VCaP (cell line): ENCODE data around the gene MATN3.

ENCODE experiments used
- H3K27ac ChIP-seq: fragments of 450-650 bp; 2 replicates; pipeline ENCODE4 v1.5.1; 2017
- CTCF ChIP-seq: fragments of 450-650 bp; conservative IDR thresholded peaks from 2 replicates; pipeline ENCODE4 v1.5.1; 2017; ENCODE audit warnings: mild to moderate bottlenecking, moderate library complexity

MATN3 gene

GRCh38 chr2:20052861-20053281 lies 40.4 kb upstream of the MATN3 start:
- TF ChIP-seq CTCF = no peak
- peak overlapping the region; percentile 94 for H3K27ac ChIP-seq

DNA sequence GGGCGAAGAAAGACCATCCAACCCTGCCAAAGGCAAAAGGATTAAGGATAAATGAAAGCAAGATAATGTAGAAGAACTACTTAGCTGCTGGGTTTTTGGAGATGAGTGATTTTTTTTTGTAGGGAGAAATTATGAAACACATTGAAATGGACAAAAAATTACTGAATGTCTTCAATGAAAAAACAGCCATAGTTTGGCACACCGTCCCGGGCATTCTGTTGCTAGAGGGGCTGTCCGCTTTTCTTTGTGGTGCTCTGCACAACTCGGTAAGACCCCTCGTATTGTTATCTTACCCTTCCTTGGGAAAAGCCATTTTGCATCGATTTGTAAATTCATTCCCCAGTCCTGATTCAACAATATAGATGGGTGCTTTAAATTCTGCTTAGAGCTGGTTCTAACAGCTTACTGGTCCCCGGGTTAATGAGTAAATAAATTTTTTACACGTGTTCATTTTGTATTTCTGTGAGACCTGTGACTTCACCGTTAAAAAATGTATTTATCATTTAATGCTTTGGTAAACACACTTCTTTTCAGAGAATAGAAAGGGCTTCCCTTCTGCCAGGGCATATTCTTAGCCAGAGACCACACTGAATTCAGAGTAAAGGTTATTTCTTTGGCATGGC lies 39.9 kb upstream of the MATN3 start:
- no peak for TF ChIP-seq CTCF
- H3K27ac ChIP-seq = peak overlapping the region; percentile 94

- TF ChIP-seq CTCF = no peak
- H3K27ac ChIP-seq = peak within 1 kb of the TSS; percentile 94
These were observed 39.2 kb upstream of the MATN3 start, which contains the start of gene LAPTM4A for GRCh38 chr2:20051532-20052228. TSS of gene LAPTM4A (minus strand) at chr2:20051628. CDS start at chr2:20051520, 108 bp downstream.

- peak; percentile 40; the same call in 1 of the 2 replicates for TF ChIP-seq CTCF
- peak overlapping the region; percentile 94 for H3K27ac ChIP-seq
These were observed 38.4 kb upstream of the MATN3 start for GRCh38 chr2:20050646-20051531.

GRCh38 chr2:20050104-20050645 lies 37.7 kb upstream of the MATN3 start:
- no peak for TF ChIP-seq CTCF
- H3K27ac ChIP-seq = peak overlapping the region; percentile 94

- peak overlapping the region; percentile 94 for H3K27ac ChIP-seq
- no peak for TF ChIP-seq CTCF
These were observed 37.2 kb upstream of the MATN3 start for GRCh38 chr2:20049637-20050036.
